HG02623 (cell line): ENCODE data around the gene TEX10.

Source experiments
- ATAC-seq: cut with Tn5 transposase; IDR thresholded peaks from one replicate; pipeline ENCODE4 v1.9.1; 2021; ENCODE audit warnings: moderate library complexity; ENCODE audit not compliant: unreplicated experiment

The TEX10 gene

GRCh38 chr9:100285601-100286000 is 67.1 kb downstream of the TEX10 start:
- ATAC-seq = no peak

DNA sequence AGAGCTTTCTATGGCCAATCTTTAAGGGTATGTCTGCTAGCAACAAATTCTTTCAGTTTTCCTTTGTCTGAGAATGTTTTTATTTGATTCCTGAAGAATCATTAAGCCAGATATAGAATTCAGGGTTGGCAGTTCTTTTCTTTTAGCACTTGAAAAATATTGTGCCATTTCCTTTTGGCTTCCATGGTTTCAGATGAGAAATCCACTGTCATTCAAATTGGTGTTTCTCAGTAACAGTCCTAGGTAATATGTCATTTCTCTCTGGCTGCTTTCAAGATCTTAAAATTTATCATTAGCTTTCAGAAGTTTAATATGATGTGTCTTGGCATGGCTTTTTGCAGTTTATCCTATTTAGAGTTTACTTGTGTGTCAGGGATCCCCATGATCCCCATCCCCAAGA is 67.7 kb downstream of the TEX10 start:
- ATAC-seq = no peak

DNA sequence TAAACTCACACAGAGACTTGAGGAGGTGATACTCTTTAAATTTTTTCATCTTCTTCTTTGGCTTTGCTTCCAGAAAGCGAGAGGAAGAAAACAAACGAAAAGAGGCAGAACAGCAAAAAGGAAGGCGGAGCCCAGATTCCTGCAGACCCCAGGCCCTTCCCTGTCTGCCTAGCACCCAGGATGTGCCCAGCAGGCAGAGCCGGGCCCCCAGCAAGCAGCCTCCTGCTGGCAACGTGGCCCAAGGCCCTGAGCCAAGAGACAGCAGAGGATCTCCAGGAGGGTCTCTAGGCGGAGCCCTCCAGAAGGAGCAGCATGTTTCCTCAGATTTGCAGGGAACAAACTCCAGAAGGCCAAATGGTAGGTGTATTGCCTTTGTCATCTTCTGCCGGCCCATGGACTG is 68.5 kb downstream of the TEX10 start:
- no peak for ATAC-seq

DNA sequence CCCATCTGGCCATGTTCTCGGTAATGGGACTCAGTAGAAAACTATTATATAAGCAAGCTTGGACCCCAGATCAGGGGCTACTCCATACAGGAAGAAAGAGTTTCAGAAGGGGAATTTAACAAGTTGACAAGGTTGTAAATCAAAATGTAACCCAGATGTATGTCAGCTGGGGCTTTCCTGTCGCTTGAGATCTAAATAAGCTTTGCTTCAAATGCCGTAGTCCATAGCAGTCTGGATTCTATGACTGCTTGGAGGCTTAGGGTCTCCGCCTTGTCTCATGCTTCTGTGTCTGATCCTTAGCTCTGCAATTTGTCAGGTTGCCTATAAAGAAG is 70.4 kb downstream of the TEX10 start:
- ATAC-seq = no peak

GRCh38 chr9:100281676-100282387 is 70.9 kb downstream of the TEX10 start:
- no peak for ATAC-seq

- no peak for ATAC-seq
These were observed 71.7 kb downstream of the TEX10 start for GRCh38 chr9:100281066-100281465.

- ATAC-seq = no peak
These were observed 75.4 kb downstream of the TEX10 start for GRCh38 chr9:100277166-100277979.

DNA sequence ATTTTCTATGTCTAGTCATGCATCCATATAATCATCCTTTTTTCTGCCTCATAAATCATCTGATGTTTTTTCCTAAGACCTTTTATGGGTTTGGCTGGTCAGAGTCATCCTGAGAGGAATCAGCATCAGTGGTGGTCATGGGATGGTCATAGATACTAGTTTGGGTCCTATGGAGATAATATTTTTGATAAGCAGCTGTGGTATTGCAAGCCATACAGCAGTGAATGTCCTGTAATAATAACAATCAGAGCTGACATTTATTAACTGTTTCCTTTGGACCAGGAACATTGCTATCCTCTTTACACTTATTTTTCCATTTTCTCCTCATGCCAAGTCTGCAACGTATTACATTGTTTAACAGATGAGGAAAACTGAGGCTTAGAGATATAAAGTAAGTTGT is 83.1 kb downstream of the TEX10 start:
- ATAC-seq = no peak

DNA sequence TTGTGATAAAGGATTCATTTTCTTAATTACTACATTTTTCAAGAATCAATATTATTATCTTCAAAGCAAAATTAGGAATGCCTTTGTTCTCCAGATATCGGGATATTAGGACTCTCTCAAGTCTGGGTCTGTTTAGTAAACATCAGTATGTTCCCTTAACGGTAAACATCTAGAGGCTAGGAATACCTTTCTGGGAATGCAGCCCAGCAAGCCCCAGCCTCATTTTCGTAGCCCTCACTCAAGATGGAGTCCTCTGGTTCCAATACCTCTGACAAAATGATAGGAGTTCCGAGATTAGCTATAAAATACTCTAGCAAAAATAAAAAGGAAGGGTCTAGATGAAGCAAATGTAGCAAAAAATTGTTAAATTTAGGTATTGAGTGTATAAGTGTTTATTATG is 84.5 kb downstream of the TEX10 start:
- no peak for ATAC-seq

DNA sequence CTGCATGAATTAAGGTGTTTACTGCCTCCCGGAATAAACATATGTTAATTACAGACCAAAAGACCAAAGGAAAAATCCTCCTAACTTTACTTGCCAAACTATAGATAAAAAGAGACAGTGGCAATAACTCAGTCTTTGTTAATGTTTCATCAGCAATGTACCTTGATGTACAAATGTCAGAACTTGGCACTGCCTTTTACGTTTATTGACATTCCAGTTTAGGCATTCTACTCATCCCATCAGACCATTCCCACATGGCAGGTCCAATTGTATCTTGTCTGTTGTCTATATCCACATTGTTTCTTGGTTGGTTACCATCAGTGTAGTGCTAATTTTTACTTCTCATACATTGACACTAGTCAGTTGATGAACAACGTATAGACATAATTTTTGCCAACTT is 85.5 kb downstream of the TEX10 start:
- ATAC-seq = no peak
